GM10847 (cell line): Measurements from ENCODE around the gene FHIT.

Experiments used
- POLR2A ChIP-seq: IDR thresholded peaks from 2 replicates; pipeline ENCODE4 v1.6.1; 2011; ENCODE audit not compliant: insufficient read length; ENCODE audit errors: extremely low read depth

Gene FHIT

GRCh38 chr3:60146121-60146520 is 1105.1 kb downstream of the FHIT start:
- TF ChIP-seq POLR2A: no peak

GRCh38 chr3:60144071-60144470 is 1107.2 kb downstream of the FHIT start:
- no peak for TF ChIP-seq POLR2A

- TF ChIP-seq POLR2A: no peak
These were observed 1109.2 kb downstream of the FHIT start for GRCh38 chr3:60142009-60142408.

DNA sequence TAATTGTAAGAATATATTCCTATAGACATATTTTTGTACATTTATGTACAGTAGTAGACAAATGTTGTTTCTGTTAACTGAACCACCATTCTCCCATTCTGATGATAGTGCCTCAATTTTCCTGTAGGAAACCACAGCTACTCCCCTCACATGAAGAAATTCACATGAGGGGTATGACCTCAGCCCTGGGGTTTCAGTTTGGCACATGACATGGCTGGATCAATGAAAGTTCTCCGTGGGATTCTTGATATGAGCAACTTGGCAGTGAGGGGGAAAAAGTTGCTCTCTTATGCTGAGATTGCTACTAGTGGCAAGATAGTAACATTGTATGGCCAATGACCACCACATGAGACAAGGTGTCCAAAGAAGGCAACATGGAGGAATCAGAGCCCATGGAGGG is 1111.1 kb downstream of the FHIT start:
- TF ChIP-seq POLR2A: no peak

GRCh38 chr3:60136601-60137000 is 1114.7 kb downstream of the FHIT start:
- TF ChIP-seq POLR2A: no peak

DNA sequence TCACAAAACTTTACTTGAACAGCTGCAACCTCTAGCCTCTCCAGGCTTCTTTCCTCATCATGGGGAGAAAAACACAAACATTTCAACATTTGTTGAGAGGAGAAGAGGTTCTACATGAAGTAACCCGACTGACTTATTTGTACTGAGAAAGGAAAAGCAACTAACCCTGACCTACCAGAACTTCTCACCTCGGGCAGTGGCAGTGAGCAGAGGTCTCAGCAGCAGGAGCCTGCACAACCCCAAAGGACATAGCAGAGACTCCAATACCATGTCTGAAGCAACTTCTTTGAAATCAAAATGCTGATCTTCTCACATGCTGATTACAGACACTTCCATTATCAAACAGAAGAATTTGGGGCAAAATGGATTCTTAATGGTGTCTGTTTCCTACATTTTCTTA is 1115.8 kb downstream of the FHIT start:
- no peak for TF ChIP-seq POLR2A

DNA sequence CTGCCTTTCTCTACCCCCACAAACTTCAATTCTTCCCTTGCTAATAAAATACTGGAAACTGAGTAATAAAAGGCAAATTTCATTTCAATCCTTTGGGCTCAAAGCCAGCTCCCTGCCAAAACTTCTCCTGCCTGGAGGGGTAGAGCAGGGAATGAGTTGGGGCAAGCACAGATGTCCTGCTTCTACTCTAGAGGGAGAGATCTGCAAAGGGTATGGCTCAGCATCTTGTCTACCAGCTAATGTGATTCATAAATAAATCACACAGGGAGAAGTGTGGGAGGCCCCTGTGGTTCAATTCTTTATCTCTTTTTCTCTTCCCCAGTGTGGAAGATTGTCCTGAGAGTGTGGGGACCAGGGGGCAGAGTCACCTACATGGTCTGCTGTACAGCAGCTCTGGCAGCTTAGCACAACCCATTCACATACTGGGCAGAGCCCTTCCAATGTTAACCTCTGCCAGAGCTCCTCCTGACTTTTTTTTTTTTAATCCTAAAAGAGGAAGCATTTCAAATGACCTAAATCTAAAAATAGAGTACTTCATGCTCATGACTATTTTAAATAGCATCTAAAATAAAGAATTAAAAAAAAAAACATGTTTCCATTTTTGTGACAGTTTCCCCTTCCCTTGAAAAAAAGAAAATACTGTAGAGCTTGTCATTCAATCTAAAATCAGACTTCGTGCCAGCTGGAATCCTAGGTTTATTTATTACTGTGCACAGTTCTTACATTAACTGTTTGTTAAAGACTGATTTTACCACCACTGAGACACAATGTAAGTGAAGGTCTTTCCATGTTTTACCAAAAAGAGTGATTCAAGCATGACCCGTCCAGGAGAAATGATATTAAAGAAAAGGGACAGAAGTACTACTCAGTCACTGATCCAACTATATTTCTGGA is 1117.7 kb downstream of the FHIT start:
- TF ChIP-seq POLR2A: no peak

DNA sequence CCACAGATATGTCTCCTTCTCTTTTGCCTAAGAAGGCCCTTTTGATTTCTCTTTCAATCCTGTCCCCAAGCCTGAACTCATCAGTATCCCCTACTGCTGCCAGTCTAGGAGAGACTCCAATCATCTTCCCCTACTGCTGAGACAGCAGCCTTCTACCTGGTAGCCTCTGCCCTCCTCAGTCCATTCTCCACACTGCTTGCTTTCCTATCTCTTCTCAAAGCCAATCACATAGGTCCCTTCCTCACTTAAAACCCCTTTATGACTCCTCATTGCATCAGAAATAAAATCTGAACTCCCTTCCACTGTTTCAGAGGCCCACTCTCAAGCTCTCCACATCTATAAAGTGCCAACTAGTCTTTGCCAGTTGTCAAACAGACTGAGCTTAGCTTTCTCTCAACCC is 1119.6 kb downstream of the FHIT start:
- no peak for TF ChIP-seq POLR2A

- TF ChIP-seq POLR2A: no peak
These were observed 1124.5 kb downstream of the FHIT start for GRCh38 chr3:60126511-60127304.

DNA sequence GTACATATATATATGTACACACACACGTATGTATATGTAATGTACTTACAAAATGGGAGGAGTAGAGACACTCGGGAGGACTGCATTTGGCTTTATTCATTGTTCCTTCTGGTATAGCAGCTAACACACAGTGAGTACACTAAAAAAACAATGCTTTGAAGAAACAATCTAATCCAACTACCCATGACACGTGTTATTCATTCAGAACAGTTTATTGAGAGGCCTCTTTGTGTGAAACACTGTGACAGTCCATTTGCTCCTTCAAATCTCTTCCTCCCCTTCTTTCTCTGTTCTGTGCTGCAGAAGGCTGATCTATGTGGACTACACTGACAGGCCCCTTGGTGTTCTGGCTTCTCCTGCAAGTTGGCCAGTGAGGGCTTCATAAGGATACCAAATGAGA is 1125.6 kb downstream of the FHIT start:
- no peak for TF ChIP-seq POLR2A

DNA sequence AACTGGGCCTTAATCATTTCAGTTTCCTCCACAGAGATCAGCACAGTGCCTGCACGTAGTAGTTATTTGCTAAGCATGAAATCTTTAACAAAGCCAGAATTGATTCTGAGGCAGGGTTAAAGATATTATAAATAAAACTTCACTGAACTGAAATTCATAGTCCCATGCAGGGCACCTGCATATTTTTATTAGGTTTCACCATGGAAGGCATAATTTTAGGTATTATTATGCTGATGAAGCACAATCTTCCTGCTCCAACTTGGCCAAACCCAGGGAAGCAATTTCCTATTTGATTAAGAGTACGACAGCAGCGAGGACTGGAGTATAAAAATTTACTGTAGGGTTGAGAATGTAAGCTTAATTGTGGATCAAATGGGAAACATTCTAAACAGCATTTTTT is 1131.0 kb downstream of the FHIT start:
- no peak for TF ChIP-seq POLR2A

- TF ChIP-seq POLR2A: no peak
These were observed 1137.1 kb downstream of the FHIT start for GRCh38 chr3:60114191-60114590.

- no peak for TF ChIP-seq POLR2A
These were observed 1144.0 kb downstream of the FHIT start for GRCh38 chr3:60107275-60107674.

DNA sequence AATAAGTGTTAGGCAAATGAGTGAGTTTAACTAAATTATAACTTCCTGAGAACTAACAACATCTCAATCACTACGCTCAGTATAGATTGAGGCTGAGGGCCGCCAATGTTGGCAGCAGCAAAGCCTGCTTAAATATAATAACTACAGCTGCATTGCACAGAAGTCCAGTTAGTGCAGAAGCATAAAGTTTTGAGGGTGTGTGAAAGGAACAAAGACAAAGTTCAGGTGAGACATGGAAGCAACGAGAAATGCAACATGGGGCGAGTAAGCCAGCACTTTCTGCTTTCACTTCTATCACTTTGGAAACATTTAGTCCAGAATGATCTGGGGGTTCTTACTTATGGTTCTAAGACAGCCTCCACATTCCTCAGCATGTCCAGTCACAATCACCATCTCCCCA is 1149.1 kb downstream of the FHIT start:
- TF ChIP-seq POLR2A: no peak

DNA sequence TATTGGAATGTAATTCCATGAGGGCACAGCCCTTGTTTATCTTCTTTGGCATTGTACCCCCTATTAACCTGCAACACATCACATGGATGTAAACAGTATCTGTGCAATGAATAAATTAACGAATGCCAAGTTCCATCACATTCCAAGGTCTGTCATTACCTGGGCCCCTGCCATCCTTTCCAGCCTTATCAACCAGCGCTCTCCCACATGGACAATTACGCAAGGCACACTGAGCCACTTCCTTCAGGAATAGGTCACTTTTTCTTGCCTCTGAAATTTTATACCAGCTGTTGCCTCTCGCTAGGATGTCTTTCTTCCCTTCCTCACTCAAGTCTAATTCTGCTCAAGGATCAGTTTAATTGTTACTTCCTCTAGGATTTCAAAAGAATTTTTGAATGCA is 1149.6 kb downstream of the FHIT start:
- no peak for TF ChIP-seq POLR2A

GRCh38 chr3:60096403-60096802 is 1154.8 kb downstream of the FHIT start:
- TF ChIP-seq POLR2A: no peak
